Kasumi-1 (cell line): Measurements from ENCODE around the gene KIAA1958.
"Not testable (repeated sequence)": the region's sequence is repeated elsewhere in the genome, so short reads cannot be mapped to it uniquely, and the experiment has no call there.

Source experiments
- DNase-seq, 2 experiments: peaks; one replicate each; lab custom pipeline; 2025; lab: John Stamatoyannopoulos, UW

The KIAA1958 gene

DNA sequence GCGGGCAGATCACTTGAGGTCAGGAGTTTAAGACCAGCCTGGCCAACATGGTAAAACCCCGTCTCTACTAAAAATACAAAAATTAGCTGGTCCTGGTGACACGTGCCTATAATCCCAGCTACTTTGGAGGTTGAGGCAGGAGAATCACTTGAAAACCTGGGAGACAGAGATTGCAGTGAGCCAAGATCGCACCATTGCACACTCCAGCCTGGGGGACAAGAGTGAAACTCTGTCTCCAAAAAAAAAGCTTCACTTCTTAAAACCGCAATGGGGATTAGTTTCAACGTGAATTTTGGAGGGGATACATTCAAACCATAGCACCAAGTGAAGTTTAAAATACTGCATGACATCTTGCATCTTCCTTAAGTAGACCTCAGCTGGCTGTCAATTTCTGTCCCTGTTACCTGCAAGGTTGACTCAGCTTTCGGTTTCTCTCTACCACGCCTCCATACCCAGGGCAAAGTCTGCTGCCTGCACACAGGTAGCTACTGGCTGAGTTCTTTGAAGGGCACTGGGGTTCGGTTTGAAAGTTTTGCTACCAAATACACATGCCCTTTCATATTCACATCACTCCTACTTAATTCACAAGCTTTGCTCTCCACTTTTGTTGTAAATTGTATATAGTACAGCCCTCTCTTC, 69.3 kb downstream of the KIAA1958 start:
- no peak for DNase-seq

- DNase-seq, result no peak
These were observed 70.1 kb downstream of the KIAA1958 start for GRCh38 chr9:112556497-112557442.

DNA sequence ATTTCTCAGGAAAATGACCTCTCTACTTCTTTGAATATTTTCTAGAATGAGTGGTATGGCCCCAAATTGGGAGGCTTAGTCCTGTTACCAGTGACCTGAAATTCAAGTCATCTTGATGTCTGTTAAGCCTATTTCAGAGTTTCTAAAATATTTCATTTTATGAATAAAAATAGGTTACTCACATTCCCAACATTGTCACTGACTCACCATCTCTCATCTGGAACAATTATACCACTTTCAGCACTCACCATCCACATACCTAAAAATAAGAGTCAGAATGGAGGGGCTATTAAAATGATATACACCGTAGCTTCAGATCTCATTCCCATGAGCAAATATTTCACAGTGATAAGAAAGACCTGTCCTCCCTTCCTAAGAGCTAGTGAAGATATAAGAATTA, 71.8 kb downstream of the KIAA1958 start:
- no peak for DNase-seq

- no peak for DNase-seq
These were observed 72.4 kb downstream of the KIAA1958 start for GRCh38 chr9:112558978-112559377.

DNA sequence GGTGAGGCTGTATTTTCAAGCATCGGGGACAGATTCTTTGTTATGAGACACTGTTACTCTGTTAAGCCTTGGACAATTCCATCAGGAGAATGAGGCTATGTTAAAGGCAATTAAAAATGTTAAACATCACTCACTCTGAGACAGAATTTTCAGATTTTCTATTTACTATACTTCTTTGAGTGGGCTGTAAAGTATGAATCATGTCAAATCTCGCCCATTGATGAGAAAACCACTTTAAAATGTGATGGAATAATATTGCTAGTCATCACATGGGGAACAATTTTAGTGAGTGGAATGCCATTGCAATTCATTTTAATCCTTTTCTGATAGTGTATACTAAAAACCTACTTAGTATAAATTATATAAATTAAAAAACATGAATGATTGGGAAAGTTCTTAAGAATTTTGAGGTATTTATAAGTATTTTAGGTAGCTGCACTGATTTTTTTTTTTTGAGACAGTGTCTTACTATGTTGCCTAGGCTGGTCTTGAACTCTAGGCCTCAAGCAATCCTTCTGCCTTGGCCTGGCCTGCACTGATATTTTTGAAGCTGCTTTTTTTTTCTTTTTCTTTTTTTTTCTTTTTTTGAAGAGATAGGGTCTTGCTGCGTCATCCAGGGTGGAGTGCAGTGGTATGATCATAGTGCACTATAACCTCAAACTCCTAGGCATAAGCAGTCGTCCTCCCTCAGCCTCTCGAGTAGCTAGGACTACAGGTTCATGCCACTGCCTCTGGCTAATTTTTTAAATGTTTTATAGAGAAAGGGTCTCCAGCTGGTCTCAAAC, 73.2 kb downstream of the KIAA1958 start:
- DNase-seq, result no peak

DNA sequence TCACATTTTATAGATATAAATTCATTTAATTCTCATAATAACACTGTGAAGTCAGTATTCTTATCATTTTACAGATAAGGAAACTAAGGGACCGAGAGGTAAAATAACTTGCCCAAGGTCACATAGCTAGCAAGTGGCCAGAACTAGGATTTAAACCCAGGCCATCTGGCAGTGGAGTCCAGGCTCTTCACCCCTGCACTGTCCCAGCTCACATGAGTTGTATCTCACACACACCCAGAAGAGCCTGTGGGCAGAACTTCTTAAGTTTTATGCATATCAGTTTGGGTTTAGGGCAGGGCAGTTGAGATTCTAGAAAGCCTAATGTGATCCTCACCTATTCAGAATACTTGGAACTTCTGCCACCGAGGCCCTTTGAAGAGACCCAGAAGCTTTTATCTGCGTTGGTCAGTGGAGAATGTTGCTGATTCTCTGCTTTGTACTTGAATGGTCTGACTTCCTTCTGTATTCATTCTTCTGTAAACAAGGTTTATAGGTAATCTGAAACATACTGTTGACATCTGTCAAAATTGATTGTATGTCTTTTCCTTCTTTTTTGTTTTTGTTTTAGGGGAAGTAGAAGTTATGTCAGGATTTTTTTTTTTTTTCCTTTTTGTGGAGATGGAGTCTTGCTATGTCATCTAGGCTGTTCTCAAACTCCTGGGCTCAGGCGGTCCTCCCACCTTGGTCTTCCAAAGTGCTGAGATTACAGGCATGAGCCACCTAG, 75.8 kb downstream of the KIAA1958 start:
- no peak for DNase-seq

- peak; percentile 7 to 19 for DNase-seq
These were observed 82.6 kb downstream of the KIAA1958 start for GRCh38 chr9:112569186-112569585.

DNA sequence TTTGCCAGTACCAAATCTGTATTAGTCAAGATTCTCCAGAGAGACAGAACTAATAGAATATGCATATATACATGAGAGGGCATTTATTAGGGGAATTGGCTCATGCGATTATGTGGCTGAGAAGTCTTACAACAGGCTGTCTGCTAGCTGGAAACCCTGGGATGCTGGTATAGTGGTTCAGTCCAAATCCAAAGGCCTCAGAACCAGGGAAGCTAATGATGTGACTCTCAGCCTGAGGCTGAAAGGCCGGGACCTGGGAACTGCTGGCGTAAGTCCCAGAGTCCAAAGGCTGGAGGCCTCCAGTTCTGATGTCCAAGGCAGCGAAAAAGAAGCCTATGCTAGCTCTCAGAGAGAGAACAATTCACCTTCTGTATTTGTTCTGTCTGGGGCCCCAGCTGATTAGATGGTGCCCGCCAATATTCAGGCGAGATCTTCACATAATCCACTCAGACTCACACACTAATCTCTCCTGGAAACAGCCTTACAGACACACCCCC, 84.1 kb downstream of the KIAA1958 start:
- DNase-seq, result no peak

DNA sequence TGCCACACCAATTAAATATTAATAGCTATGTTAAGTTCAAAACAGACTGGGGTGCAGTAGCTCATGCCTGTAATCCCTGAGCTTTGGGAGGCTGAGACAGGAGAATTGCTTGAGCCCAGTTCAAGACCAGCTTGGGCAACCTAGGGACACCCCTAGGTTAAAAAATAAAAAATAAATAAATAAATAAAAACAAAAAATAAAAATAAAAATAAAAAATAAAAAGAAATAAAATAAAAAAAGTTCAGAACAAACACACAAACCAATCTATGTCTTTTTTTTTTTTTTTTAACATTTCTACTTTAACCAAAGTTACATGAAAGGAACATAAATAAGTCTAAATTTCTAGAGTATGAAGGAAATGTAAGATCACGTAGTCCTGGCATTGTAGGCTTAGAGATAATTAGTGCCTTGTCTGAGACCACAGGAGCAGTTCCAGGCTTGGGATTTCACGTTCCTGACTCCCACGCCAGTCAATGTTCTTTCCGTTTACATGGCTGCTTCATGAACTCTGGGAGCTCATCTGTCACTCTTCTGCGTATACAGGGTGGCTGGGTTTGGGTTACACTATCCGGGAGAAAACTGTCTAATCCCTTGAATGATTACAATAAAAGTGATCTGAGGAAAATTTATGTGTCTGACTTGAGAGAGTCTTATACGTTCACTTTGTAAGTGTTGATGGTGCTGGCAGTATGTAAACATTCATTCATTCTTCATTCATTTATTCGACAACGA, 85.2 kb downstream of the KIAA1958 start:
- no peak for DNase-seq

- no peak for DNase-seq
These were observed 85.8 kb downstream of the KIAA1958 start for GRCh38 chr9:112572416-112572815.

- DNase-seq, result no peak
These were observed 87.4 kb downstream of the KIAA1958 start for GRCh38 chr9:112574008-112574407.

DNA sequence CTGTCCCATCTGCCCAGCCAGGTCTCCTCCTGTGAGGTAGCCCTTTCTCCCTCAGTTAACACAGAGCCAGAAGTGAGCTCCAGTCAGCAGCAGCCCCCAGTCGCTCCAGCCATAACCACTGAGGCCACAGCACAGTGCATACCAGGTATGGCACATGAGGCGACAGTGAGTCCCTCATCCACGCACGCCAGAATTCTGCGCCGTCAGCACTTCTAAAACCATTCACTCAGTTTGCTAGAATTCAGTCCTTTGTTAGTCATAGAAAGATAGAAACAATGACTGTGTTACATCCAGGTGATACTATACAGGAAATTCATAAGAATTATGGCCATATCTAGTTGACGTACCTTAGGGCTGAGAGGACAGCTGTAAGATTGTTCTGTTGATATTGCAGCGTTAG, 88.5 kb downstream of the KIAA1958 start:
- no peak for DNase-seq

DNA sequence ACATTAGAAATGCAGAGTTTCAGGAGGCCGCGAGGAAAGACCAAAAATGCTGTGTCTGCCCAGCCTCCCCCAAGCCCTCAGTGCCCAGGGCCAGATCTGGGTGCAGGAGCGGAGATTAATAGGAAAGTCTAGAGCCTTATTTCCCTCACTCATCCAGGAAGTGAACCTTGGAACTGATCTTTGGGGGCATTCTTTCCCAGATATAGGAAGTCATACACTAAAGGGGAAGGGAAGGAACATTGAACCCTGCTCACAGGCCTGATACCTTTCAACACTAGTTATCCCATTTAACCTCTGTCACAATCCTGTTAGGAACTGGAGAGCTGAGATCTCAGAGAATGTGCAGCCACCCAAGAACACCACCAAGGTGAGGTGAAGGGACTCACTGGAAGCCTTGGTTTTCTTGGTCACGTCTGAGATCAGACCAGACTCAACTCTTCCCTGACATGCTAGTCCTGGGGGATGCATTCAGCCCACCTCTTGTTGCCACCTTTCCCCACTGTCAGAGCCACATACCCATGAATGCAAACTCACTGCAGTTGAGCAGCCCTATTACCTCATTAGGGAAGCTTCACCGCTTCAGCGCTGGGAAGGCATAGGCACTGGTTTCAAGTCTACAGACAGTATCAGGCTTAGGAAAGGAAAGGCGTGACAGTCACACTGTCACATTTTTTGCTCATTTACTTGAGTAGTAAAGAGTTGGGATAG, 95.0 kb downstream of the KIAA1958 start:
- DNase-seq, result no peak

GRCh38 chr9:112582371-112583262, 96.0 kb downstream of the KIAA1958 start:
- no peak for DNase-seq

GRCh38 chr9:112586599-112587155, 100.0 kb downstream of the KIAA1958 start:
- DNase-seq, result no peak

GRCh38 chr9:112591875-112592274, 105.2 kb downstream of the KIAA1958 start:
- not testable (repeated sequence) for DNase-seq

- DNase-seq, result no peak
These were observed 113.1 kb downstream of the KIAA1958 start for GRCh38 chr9:112599732-112600131.

- DNase-seq, result no peak
These were observed 115.0 kb downstream of the KIAA1958 start for GRCh38 chr9:112601636-112602035.

DNA sequence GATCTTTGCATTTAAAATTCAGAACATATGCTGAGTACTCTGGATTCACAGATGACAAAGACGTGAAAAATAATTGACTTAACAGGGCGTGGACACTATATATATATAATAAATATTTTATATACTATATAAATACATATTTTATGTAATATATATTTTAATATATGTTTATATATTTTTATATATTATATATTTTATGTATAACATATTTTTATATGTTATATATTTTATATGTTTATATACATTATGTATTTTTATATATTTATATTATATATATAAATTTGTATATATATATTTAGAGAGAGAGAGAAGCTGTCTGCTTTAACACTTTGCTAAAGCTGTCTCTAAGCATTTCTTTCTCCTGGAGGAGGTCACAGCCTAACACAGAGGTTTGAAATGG, 118.2 kb downstream of the KIAA1958 start:
- DNase-seq, result no peak
